ENCODE measurements around the gene HDGF.

- TF ChIP-seq, protein P1, sequence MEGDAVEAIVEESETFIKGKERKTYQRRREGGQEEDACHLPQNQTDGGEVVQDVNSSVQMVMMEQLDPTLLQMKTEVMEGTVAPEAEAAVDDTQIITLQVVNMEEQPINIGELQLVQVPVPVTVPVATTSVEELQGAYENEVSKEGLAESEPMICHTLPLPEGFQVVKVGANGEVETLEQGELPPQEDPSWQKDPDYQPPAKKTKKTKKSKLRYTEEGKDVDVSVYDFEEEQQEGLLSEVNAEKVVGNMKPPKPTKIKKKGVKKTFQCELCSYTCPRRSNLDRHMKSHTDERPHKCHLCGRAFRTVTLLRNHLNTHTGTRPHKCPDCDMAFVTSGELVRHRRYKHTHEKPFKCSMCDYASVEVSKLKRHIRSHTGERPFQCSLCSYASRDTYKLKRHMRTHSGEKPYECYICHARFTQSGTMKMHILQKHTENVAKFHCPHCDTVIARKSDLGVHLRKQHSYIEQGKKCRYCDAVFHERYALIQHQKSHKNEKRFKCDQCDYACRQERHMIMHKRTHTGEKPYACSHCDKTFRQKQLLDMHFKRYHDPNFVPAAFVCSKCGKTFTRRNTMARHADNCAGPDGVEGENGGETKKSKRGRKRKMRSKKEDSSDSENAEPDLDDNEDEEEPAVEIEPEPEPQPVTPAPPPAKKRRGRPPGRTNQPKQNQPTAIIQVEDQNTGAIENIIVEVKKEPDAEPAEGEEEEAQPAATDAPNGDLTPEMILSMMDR (IDR thresholded peaks at IDR 0.05) = no peak
- TF ChIP-seq POLR2A (IDR thresholded peaks at IDR 0.05; ENCODE audit: low read depth) = no peak
Measured at GRCh38 chr1:156742801-156743200, 8.7 kb downstream of the HDGF start.
